Neutrophil (primary cell): Measurements from ENCODE around the gene CASKIN2.
"Not testable (repeated sequence)": the region's sequence is repeated elsewhere in the genome, so short reads cannot be mapped to it uniquely, and the experiment has no call there.

Experiments used
- H3K27ac ChIP-seq: fragments of 200-600 bp; sonication (generic); 2 replicates; pipeline ENCODE4 v1.5.1; 2016; ENCODE audit warnings: mild to moderate bottlenecking, moderate library complexity
- H3K27me3 ChIP-seq: fragments of 200-600 bp; sonication (generic); 2 replicates; pipeline ENCODE4 v1.6.0; 2016; ENCODE audit warnings: mild to moderate bottlenecking
- H3K36me3 ChIP-seq: fragments of 200-600 bp; sonication (generic); 2 replicates; pipeline ENCODE4 v1.5.1; 2017
- H3K4me1 ChIP-seq, 2 experiments: fragments of 200-600 bp in 1 of 2; sonication (generic) in 1 of 2; 1 replicate in 1 of 2; 2 replicates in 1 of 2; pipeline versions ENCODE4 v1.5.1 to v1.6.1; 2013 to 2016; ENCODE audit warnings: low read depth in 1 of 2, low read length in 1 of 2, mild to moderate bottlenecking in 1 of 2, moderate library complexity in 1 of 2; ENCODE audit not compliant: control insufficient read depth in 1 of 2, insufficient read depth in 1 of 2
- H3K4me3 ChIP-seq, 2 experiments: fragments of 200-600 bp in 1 of 2; sonication (generic) in 1 of 2; 1 replicate in 1 of 2; 2 replicates in 1 of 2; pipeline ENCODE4 v1.5.1; 2013 to 2016; ENCODE audit warnings: low read depth in 1 of 2, low read length in 1 of 2, mild to moderate bottlenecking in 1 of 2, moderate library complexity in 1 of 2
- H3K9me3 ChIP-seq: fragments of 200-600 bp; sonication (generic); 2 replicates; pipeline ENCODE4 v1.5.1; 2016
- TF ChIP-seq, protein P1 (sequence below): fragments of 200-600 bp; sonication (generic); IDR thresholded peaks from 2 replicates; pipeline ENCODE4 v1.5.1; 2016; ENCODE audit warnings: antibody characterized with exemption

Gene CASKIN2

GRCh38 chr17:75521951-75522727, 6.8 kb upstream of the CASKIN2 start:
- Histone ChIP-seq H3K4me3 (no peak overlapping the region), H3K27me3 (peaks cover 53% of the 10 kb centered on the region), H3K27ac (no peak overlapping the region), H3K9me3 (no peaks in the 10 kb centered on the region), H3K4me1 (peaks cover 22 to 25% of the 10 kb centered on the region in 2 experiments), H3K36me3 (no peaks in the 10 kb centered on the region)
- TF ChIP-seq, protein P1, sequence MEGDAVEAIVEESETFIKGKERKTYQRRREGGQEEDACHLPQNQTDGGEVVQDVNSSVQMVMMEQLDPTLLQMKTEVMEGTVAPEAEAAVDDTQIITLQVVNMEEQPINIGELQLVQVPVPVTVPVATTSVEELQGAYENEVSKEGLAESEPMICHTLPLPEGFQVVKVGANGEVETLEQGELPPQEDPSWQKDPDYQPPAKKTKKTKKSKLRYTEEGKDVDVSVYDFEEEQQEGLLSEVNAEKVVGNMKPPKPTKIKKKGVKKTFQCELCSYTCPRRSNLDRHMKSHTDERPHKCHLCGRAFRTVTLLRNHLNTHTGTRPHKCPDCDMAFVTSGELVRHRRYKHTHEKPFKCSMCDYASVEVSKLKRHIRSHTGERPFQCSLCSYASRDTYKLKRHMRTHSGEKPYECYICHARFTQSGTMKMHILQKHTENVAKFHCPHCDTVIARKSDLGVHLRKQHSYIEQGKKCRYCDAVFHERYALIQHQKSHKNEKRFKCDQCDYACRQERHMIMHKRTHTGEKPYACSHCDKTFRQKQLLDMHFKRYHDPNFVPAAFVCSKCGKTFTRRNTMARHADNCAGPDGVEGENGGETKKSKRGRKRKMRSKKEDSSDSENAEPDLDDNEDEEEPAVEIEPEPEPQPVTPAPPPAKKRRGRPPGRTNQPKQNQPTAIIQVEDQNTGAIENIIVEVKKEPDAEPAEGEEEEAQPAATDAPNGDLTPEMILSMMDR = no peak

DNA sequence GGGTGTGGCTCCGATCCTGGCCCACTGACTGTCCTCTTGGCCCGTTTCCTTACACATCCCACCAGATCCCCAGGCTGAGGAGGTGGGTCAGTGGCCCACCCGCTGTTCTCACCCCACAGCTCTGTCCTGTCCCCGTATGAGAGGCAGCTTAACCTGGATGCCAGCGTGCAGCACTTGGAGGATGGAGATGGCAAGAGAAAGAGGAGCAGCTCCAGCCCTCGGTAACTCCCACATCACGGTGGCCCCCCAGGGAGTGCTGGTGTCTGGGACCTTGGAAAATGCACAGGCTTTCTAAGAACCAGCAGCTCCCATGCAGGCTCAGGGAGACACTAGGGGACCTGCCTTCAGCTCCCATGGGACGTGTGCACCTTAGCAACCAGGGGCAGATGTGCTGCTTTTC, 6.0 kb upstream of the CASKIN2 start:
- Histone ChIP-seq H3K4me3 (no peak overlapping the region), H3K36me3 (no peaks in the 10 kb centered on the region), H3K9me3 (no peaks in the 10 kb centered on the region), H3K27me3 (peaks cover 51% of the 10 kb centered on the region), H3K27ac (no peak overlapping the region), H3K4me1 (peaks cover 24 to 27% of the 10 kb centered on the region in 2 experiments)
- TF ChIP-seq, protein P1 = no peak

- H3K36me3 ChIP-seq = not testable (repeated sequence)
- peaks cover 50% of the 10 kb centered on the region for H3K27me3 ChIP-seq
Measured at GRCh38 chr17:75520413-75520812, 5.1 kb upstream of the CASKIN2 start.

GRCh38 chr17:75518983-75519537, 3.7 kb upstream of the CASKIN2 start:
- Histone ChIP-seq H3K36me3 (no peaks in the 10 kb centered on the region), H3K4me1 (peaks cover 20 to 27% of the 10 kb centered on the region in 2 experiments), H3K4me3 (no peak overlapping the region), H3K9me3 (no peaks in the 10 kb centered on the region), H3K27ac (no peak overlapping the region), H3K27me3 (peaks cover 50% of the 10 kb centered on the region)
- TF ChIP-seq, protein P1 = no peak

More at GRCh38 chr17:75520413-75520812, 5.1 kb upstream of the CASKIN2 start:
- not testable (repeated sequence) for H3K4me3 ChIP-seq, H3K27ac ChIP-seq, H3K9me3 ChIP-seq
- peaks cover 26 to 29% of the 10 kb centered on the region in 2 experiments for H3K4me1 ChIP-seq

GRCh38 chr17:75518201-75518600, 2.9 kb upstream of the CASKIN2 start:
- Histone ChIP-seq H3K4me1 (peaks cover 20 to 27% of the 10 kb centered on the region in 2 experiments), H3K36me3 (no peaks in the 10 kb centered on the region), H3K27ac (no peak overlapping the region), H3K9me3 (no peaks in the 10 kb centered on the region), H3K27me3 (peaks cover 51% of the 10 kb centered on the region), H3K4me3 (no peak overlapping the region)
- TF ChIP-seq, protein P1 = no peak

- no peaks in the 10 kb centered on the region for H3K9me3 ChIP-seq
- peak overlapping the region; percentile 78 to 88 for H3K4me3 ChIP-seq
- H3K27ac ChIP-seq = no peak overlapping the region
- peaks cover 58% of the 10 kb centered on the region for H3K27me3 ChIP-seq
- peaks cover 20 to 27% of the 10 kb centered on the region in 2 experiments for H3K4me1 ChIP-seq
- H3K36me3 ChIP-seq = no peaks in the 10 kb centered on the region
- TF ChIP-seq, protein P1 = no peak
Measured at GRCh38 chr17:75517297-75517865, 2.0 kb upstream of the CASKIN2 start.
